GM12873 (cell line): ENCODE results near the gene TARBP1.

Experiments
- CTCF ChIP-seq: IDR thresholded peaks from 2 replicates; pipeline ENCODE4 v1.5.1; 2012; ENCODE audit warnings: low read depth, mild to moderate bottlenecking, moderate library complexity, low read length, control low read depth; ENCODE audit not compliant: insufficient read depth; ENCODE audit errors: missing control alignments

Gene TARBP1

GRCh38 chr1:234500269-234500668 lies 21.3 kb upstream of the TARBP1 start:
- TF ChIP-seq CTCF, result no peak

- TF ChIP-seq CTCF, result no peak
Measured at GRCh38 chr1:234499943-234500245, 20.9 kb upstream of the TARBP1 start.

DNA sequence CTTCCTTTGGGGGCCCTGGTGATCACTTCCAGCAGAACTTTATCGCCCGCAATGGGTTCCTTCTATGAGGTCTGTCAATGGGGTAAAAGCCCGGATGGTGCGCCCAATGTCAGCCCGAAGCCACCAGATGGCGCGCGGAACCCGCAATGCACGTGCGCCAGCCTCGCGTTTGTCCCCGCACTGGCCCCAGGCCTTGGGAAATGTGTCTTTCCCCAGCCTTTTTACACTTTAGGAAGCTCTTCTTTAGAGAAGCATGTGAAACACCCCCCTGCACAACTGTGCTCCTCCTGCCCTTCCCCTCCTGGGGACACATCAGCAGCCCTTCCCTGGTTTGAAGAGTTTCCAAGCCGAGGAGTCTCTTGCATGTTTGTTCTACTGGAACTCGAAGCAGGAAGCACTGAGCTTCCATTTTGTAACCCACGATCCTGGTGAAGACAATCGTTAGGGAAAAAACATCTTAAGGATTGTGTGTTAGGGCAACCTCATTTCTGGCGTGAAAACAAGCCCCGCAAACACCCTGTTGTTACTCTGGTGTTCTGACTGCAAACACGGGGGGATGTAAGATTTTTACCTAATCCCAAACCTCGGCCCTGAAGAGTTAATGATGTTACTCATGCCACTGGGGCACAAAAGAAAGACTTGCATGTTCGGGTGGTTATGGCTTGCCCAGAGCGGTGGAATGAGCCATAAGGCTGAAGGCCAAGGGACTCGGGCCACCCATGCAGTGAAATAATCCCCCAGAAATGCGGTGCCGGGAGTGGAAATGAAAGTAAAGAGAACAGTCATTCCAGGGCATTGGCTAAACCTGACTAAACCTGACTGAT lies 20.4 kb upstream of the TARBP1 start:
- peak; percentile 94 for TF ChIP-seq CTCF

DNA sequence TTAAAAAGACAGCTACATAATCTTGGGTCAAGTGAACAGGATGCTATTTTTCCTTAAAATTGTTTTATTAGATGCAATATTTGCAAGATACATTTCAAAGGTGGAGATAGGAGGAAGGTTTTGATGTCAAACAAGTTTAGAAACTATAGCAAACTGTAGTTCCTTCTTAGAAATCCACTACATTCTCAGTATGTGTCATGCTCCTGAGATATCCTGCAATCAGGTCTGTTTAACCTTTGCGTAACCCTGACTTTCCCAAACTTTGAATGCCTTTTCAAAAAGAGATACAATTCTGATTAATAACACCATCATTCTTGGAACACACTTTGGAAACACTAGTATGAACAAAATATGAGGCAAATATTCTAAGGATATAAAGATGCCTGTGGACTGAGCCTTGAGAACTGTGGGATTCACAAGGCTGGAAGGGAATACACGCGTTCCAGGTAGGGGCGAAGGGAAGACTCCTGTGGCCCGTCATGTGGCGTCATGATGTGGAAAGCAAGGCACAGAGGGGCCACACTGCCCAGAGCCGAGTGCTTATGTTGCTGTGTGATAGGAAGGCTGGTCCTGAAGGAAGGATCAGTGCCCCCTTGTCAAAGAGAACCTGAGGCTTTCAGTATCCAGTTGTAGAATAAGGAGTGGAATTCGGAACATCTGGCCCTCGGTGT lies 19.6 kb upstream of the TARBP1 start:
- TF ChIP-seq CTCF, result no peak

GRCh38 chr1:234497589-234497988 lies 18.6 kb upstream of the TARBP1 start:
- TF ChIP-seq CTCF, result no peak

GRCh38 chr1:234495231-234495990 lies 16.4 kb upstream of the TARBP1 start:
- TF ChIP-seq CTCF, result no peak

DNA sequence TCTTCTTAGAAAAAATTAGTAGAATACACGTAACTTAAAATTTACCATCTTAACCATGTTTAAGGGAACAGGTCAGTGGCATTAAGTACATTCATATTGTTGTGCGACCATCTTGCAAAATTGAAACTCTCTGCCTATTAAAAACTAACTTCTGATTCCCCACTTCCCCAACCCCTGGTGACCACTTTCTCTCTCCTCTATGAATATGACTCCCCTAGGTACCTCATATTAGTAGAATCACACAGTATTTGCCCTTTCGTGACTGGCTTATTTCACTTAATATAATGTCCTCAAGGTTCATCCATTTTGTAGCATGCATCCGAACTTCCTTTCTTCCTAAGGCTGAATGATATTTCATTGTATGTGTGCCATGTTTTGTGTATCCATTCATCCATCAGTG lies 15.1 kb upstream of the TARBP1 start:
- TF ChIP-seq CTCF, result no peak
